Kidney (tissue), 14 donors: ENCODE data around the gene ZFX. TPM values are rescaled to one million over a fixed set of nuclear protein-coding genes. Genes with fewer than 3 reads are reported as not detected.

Experiments used
- DNase-seq, 5 donors: peaks; one replicate each; pipeline ENCODE4 v3.0.0-alpha.2; 2013 to 2020
- FAIRE-seq: peaks from 2 replicates; lab custom pipeline; 2012; peaks lifted over from hg19 to GRCh38; lab: Jason Lieb, UNC
- H3K27ac ChIP-seq, 2 donors: one replicate each; pipeline ENCODE4 v1.7.0; 2013; ENCODE audit warnings: low read depth in 2 of 2, low read length in 2 of 2, inconsistent platforms in 1 of 2
- H3K27me3 ChIP-seq: one replicate; pipeline ENCODE4 v1.7.1; 2013; ENCODE audit warnings: low read length, inconsistent platforms; ENCODE audit not compliant: control insufficient read depth, insufficient read depth
- H3K36me3 ChIP-seq, 3 donors: one replicate each; pipeline versions ENCODE4 v1.7.0 to v1.7.1; 2013; ENCODE audit warnings: low read length in 3 of 3, control low read depth in 1 of 3, inconsistent platforms in 1 of 3; ENCODE audit not compliant: insufficient read depth in 3 of 3, control insufficient read depth in 2 of 3
- H3K4me1 ChIP-seq, 3 donors: one replicate each; pipeline versions ENCODE4 v1.7.0 to v1.7.1; 2013; ENCODE audit warnings: low read length in 3 of 3, inconsistent platforms in 1 of 3, low read depth in 1 of 3; ENCODE audit not compliant: control insufficient read depth in 2 of 3, insufficient read depth in 2 of 3
- H3K4me3 ChIP-seq, 3 donors: one replicate each; pipeline versions ENCODE4 v1.7.0 to v1.8.1; 2013; ENCODE audit warnings: low read length in 3 of 3, control low read depth in 1 of 3, inconsistent platforms in 1 of 3
- H3K9ac ChIP-seq, 3 donors: one replicate each; pipeline versions ENCODE4 v1.7.0 to v1.7.1; 2013; ENCODE audit warnings: low read length in 3 of 3, control low read depth in 1 of 3, inconsistent platforms in 1 of 3
- H3K9me3 ChIP-seq, 3 donors: one replicate each; pipeline versions ENCODE4 v1.7.0 to v1.7.1; 2013; ENCODE audit warnings: low read length in 3 of 3, control low read depth in 1 of 3, inconsistent platforms in 1 of 3; ENCODE audit not compliant: control insufficient read depth in 2 of 3, insufficient read depth in 1 of 3
- intact Hi-C: fragments of 100-400 bp; cut with DNase I; formaldehyde crosslinking; loops from one replicate; pipeline ENCODE4 v1.11.1; 2022
- polyA plus RNA-seq: library from polyadenylated mRNA; stranded (reverse); fragments of 350-450 nt; fragmentation: Illumina TruSeq; extraction: RNeasy Lipid Tissue Mini Kit (QIAGEN cat#74804); gene quantifications from one replicate; pipeline ENCODE4 v1.2.3, GENCODE V29; 2014; ENCODE audit warnings: low read depth, low replicate concordance; ENCODE audit not compliant: insufficient read depth
- total RNA-seq: library from RNA; stranded (reverse); fragmentation: NEBNext Ultra II Directional; extraction: Animal tissue kit (Norgen Biotek cat#: 25700); gene quantifications from one replicate; pipeline ENCODE4 v1.2.1, GENCODE V29; 2021
- TF ChIP-seq, protein P1 (sequence below): IDR thresholded peaks from 3 replicates; pipeline ENCODE4 v1.5.1; 2012; ENCODE audit warnings: mild to moderate bottlenecking, moderate library complexity, borderline replicate concordance; ENCODE audit not compliant: insufficient read depth; ENCODE audit errors: extremely low read depth
- donor health status: control.
- donor health status: control.
- donor health status: control.
- donor health status: control.
- donor health status: control.
- donor health status: DM: yes; HTN: yes; CAD: no.
- donor health status: Normal renal cell carcinoma (clear cell type).

ZFX gene
- total and polyA plus RNA-seq, 2 donors from 2014 or later: 5.0 to 58.3 TPM

DNA sequence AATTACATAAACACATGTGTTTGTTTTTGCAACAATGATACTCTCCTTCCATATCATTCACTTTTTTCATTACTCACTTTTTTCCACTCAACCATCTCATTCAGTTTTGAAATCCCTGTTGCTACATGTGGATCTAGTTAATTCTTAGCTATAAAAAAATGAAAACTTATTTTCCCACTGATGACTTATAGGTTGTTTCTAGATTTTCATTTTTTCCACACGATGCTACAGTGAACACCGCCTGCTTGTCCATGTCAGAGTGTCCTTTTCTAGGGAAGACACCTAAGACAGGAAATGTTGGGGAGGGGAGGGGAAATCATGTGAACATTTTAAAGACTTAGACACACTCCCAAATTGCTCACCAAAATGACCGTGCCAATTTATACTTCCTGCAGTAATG lies 94.2 kb downstream of the ZFX start:
- no peak for FAIRE-seq
- intact Hi-C loops: no loop called here
- no peaks in the 10 kb centered on the region for H3K9me3 ChIP-seq

DNA sequence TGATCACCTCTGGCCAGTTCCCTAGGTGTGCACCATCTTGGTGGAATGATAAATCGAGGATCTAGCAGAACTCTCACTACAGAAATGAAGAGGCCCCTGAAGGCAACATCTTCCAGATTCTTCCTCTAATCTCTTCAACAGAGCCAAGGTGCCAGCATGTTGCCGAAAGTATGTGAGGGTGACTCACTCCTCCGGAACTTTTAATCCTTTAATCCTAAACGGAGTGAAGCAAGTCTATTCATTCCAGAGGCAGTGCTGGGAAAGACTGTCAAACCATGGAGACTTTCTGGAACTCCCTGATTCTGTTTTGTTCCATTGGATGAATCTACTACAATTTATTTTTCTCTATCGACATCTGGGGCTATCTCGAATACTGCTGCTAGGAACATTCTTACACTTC lies 95.7 kb downstream of the ZFX start:
- Histone ChIP-seq H3K4me1 (no peaks in the 10 kb centered on the region), H3K9me3 (no peaks in the 10 kb centered on the region), H3K27me3 (peaks cover 2% of the 10 kb centered on the region), H3K36me3 (no peaks in the 10 kb centered on the region), H3K9ac (no peak overlapping the region), H3K27ac (no peak overlapping the region), H3K4me3 (no peak overlapping the region)
- DNase-seq (no peak), FAIRE-seq (no peak)
- intact Hi-C loops: no loop called here
- TF ChIP-seq, protein P1, sequence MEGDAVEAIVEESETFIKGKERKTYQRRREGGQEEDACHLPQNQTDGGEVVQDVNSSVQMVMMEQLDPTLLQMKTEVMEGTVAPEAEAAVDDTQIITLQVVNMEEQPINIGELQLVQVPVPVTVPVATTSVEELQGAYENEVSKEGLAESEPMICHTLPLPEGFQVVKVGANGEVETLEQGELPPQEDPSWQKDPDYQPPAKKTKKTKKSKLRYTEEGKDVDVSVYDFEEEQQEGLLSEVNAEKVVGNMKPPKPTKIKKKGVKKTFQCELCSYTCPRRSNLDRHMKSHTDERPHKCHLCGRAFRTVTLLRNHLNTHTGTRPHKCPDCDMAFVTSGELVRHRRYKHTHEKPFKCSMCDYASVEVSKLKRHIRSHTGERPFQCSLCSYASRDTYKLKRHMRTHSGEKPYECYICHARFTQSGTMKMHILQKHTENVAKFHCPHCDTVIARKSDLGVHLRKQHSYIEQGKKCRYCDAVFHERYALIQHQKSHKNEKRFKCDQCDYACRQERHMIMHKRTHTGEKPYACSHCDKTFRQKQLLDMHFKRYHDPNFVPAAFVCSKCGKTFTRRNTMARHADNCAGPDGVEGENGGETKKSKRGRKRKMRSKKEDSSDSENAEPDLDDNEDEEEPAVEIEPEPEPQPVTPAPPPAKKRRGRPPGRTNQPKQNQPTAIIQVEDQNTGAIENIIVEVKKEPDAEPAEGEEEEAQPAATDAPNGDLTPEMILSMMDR: no peak

More for the DNA sequence above, 94.2 kb downstream of the ZFX start:
- Histone ChIP-seq H3K4me3 (no peak overlapping the region), H3K4me1 (no peaks in the 10 kb centered on the region), H3K27ac (no peak overlapping the region), H3K27me3 (peaks cover 2% of the 10 kb centered on the region), H3K36me3 (no peaks in the 10 kb centered on the region), H3K9ac (no peak overlapping the region)
- TF ChIP-seq, protein P1: no peak
- DNase-seq: no peak

DNA sequence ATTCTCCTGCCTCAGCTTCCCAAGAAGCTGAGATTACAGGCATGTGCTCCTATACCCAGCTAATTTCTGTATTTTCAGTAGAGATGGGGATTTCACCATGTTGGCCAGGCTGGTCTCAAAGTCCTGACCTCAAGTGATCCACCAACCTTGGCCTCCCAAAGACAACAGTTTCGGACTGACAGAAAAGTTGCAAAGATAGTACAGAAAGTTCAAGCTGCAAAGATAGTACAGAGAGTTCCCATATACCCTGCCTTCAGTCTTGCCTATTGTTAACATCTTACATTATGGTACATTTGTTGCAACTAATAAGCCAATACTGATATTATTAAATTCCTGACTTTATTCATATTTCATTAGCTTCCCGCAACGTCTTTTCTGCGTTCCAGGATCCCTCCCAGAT lies 98.5 kb downstream of the ZFX start:
- Histone ChIP-seq H3K9ac (no peak overlapping the region), H3K4me3 (no peak overlapping the region), H3K9me3 (no peaks in the 10 kb centered on the region), H3K36me3 (no peaks in the 10 kb centered on the region), H3K4me1 (no peaks in the 10 kb centered on the region), H3K27me3 (peaks cover 5% of the 10 kb centered on the region), H3K27ac (no peak overlapping the region)
- DNase-seq (no peak), FAIRE-seq (no peak)
- TF ChIP-seq, protein P1: no peak
- intact Hi-C loops: no loop called here

DNA sequence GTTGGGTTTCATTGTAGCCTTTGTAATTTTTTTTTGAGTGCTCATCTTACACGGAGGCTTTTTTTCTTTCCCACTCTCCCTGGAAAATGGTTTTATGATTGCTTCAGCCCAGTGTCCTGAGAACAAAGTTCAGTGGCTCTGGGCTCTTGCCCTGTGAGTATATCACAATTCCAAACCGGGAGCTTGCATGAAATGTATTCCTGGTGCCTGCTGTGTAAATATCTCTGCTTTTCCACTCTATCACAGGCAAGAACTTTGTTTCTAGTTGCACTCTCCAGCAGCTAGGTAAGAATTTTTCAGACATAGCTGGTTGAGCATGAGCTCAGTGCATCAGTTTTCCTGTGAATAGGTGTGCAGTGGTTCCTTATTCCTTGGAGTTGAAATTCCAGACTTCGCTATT lies 103.5 kb downstream of the ZFX start:
- Histone ChIP-seq H3K9me3 (no peaks in the 10 kb centered on the region), H3K36me3 (no peaks in the 10 kb centered on the region), H3K9ac (no peak overlapping the region), H3K4me3 (no peak overlapping the region), H3K27me3 (peaks cover 2% of the 10 kb centered on the region), H3K4me1 (no peaks in the 10 kb centered on the region), H3K27ac (no peak overlapping the region)
- no peak for FAIRE-seq
- DNase-seq: no peak
- intact Hi-C loops: no loop called here
- TF ChIP-seq, protein P1: no peak
